ENCODE data around the gene THEMIS. TPM values are rescaled to one million over a fixed set of nuclear protein-coding genes. Genes with fewer than 3 reads are reported as not detected.

The THEMIS gene
- total RNA-seq, 3 donors from 2014 or later = 1.2 to 2.7 (median 2.0) TPM

GRCh38 chr6:127725821-127726220 lies 175.0 kb downstream of the THEMIS start:
- Histone ChIP-seq H3K36me3 (ENCODE audit: low read depth) (no peaks in the 10 kb centered on the region), H3K4me3 (no peak overlapping the region), H3K4me1 (ENCODE audit: low read depth) (no peaks in the 10 kb centered on the region), H3K9me3 (no peaks in the 10 kb centered on the region)
- ATAC-seq (no peak), DNase-seq (no peak)
- intact Hi-C loops (cut with DNase I, micrococcal nuclease) = no loop called here
- TF ChIP-seq CTCF (IDR thresholded peaks at IDR 0.05) = no peak

- intact Hi-C loops (cut with DNase I, micrococcal nuclease) = no loop called here
- no peak for DNase-seq
- H3K4me3 ChIP-seq = no peak overlapping the region
These were observed 182.2 kb downstream of the THEMIS start for GRCh38 chr6:127718694-127719093.

GRCh38 chr6:127717384-127717783 lies 183.5 kb downstream of the THEMIS start:
- no peaks in the 10 kb centered on the region for H3K4me1 ChIP-seq (ENCODE audit: low read depth)
- no peaks in the 10 kb centered on the region for H3K9me3 ChIP-seq
- H3K36me3 ChIP-seq (ENCODE audit: low read depth) = peaks cover 4% of the 10 kb centered on the region
- no peak for DNase-seq
- intact Hi-C loops (cut with DNase I, micrococcal nuclease) = no loop called here
- ATAC-seq = no peak
- TF ChIP-seq CTCF (IDR thresholded peaks at IDR 0.05) = no peak
- H3K4me3 ChIP-seq = no peak overlapping the region

More at GRCh38 chr6:127718694-127719093, 182.2 kb downstream of the THEMIS start:
- no peaks in the 10 kb centered on the region for H3K36me3 ChIP-seq (ENCODE audit: low read depth)
- no peaks in the 10 kb centered on the region for H3K4me1 ChIP-seq (ENCODE audit: low read depth)
- no peak for TF ChIP-seq CTCF (IDR thresholded peaks at IDR 0.05)
- ATAC-seq = no peak
- no peaks in the 10 kb centered on the region for H3K9me3 ChIP-seq

- Histone ChIP-seq H3K4me1 (ENCODE audit: low read depth) (no peaks in the 10 kb centered on the region), H3K36me3 (ENCODE audit: low read depth) (peaks cover 4% of the 10 kb centered on the region), H3K4me3 (no peak overlapping the region), H3K9me3 (no peaks in the 10 kb centered on the region)
- no peak for TF ChIP-seq CTCF (IDR thresholded peaks at IDR 0.05)
- ATAC-seq = no peak
- intact Hi-C loops (cut with DNase I, micrococcal nuclease) = no loop called here
- DNase-seq = no peak
These were observed 184.4 kb downstream of the THEMIS start for GRCh38 chr6:127716465-127716864.

- no peaks in the 10 kb centered on the region for H3K9me3 ChIP-seq
- H3K36me3 ChIP-seq (ENCODE audit: low read depth) = peaks cover 4% of the 10 kb centered on the region
- H3K4me1 ChIP-seq (ENCODE audit: low read depth) = no peaks in the 10 kb centered on the region
- intact Hi-C loops (cut with DNase I, micrococcal nuclease) = no loop called here
- no peak for TF ChIP-seq CTCF (IDR thresholded peaks at IDR 0.05)
- ATAC-seq (no peak), DNase-seq (no peak)
- H3K4me3 ChIP-seq = no peak overlapping the region
These were observed 190.2 kb downstream of the THEMIS start for GRCh38 chr6:127710668-127711067.

- Histone ChIP-seq H3K4me3 (no peak overlapping the region), H3K4me1 (ENCODE audit: low read depth) (no peaks in the 10 kb centered on the region), H3K9me3 (no peaks in the 10 kb centered on the region), H3K36me3 (ENCODE audit: low read depth) (no peaks in the 10 kb centered on the region)
- no peak for TF ChIP-seq CTCF (IDR thresholded peaks at IDR 0.05)
- ATAC-seq (no peak), DNase-seq (no peak)
- intact Hi-C loops (cut with DNase I, micrococcal nuclease) = no loop called here
These were observed 194.6 kb downstream of the THEMIS start for GRCh38 chr6:127706216-127706615.

Measured in mucosa of descending colon (tissue), 3 donors.